NCI-H2227 treated with DMSO at 0.1 percent for 48 hours (cell line): ENCODE measurements around the gene AREL1.
A peak's percentile ranks its signal among the peaks of the same experiment; 100 is the strongest.

ENCODE experiments used
- DNase-seq: peaks from one replicate; lab custom pipeline; 2025; lab: John Stamatoyannopoulos, UW

Gene AREL1

DNA sequence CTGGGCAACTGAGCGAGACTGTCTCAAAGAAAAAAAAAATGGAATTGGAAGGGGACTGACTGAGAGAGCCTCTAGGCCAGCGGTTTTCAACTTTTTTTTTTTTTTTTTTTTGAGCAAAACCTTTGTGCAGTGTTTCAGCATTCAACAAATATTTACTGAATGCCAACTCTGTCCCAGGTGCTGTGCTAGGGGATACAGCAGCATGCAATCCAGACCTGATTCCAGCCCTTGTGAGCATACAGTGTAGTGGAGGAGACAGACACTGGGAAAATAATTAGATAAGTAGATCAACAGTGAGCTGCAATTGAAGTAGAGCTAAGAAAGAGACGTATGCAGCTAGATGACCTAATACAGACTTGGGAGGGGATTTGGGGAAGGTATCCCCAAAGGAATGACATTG is 77.0 kb downstream of the AREL1 start:
- DNase-seq, result no peak

- DNase-seq, result no peak
Measured at GRCh38 chr14:74634964-74635363, 77.9 kb downstream of the AREL1 start.

DNA sequence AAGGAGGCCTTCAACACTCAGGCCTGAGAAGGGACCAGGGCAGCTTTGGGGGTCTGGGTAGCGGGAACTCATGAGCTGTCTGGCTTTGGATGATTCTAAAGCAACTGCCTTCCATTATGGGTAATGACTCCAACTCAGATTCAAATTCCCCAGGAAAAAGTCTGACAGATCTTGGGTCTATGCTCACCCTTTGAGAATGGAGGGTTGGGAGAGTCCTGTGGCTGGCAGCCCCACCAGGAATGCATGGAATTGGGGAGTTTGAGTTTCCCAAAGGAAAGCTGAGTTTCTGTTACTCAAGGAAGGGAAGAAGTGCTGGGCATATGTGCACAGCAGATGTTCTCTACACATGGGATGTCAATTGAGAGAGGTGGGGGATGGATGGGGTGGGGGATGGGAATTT is 78.4 kb downstream of the AREL1 start:
- DNase-seq, result no peak

- no peak for DNase-seq
Measured at GRCh38 chr14:74630881-74631690, 81.8 kb downstream of the AREL1 start.

- no peak for DNase-seq
Measured at GRCh38 chr14:74628418-74628817, 84.5 kb downstream of the AREL1 start.

DNA sequence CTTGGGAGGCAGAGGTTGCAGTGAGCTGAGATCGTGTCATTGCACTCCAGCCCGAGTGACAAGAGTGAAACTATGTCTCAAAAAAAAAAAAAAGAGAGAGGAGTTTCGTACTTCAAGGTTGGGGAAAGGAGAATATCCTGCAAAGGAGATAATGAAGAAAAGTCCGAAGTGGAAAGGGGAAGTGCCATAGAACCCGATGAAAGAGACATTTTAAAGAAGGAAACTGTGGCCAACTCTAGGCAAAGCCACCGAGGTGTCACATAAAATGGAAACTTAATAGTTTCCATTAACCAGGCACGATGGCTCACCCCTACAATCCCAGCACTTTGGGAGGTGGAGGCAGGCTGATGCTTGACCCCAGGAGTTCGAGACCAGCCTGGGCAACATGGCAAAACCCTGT is 85.8 kb downstream of the AREL1 start:
- no peak for DNase-seq

- no peak for DNase-seq
Measured at GRCh38 chr14:74622257-74622656, 90.6 kb downstream of the AREL1 start.

DNA sequence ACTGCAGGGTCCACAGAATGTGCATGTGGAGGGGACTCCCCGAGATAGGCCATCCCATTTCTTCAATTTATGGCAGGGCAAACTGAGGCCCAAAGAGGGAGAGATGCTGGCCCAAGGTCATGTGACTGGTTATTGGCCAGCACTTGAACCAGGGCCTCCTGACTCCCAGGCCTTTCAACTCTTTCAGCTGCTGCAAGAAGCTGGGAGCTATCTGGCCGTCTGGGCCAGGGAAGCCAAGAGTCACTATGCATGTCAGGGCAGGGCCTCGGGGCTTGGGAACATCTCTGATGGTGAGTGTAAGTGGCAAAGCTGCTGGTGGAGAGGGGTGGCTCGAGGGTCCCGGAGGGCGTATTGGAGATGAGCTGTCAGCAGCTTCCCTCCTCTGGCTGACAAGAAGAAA is 91.3 kb downstream of the AREL1 start:
- no peak for DNase-seq

GRCh38 chr14:74620923-74621322 is 92.0 kb downstream of the AREL1 start:
- no peak for DNase-seq

GRCh38 chr14:74620497-74620921 is 92.4 kb downstream of the AREL1 start:
- no peak for DNase-seq

DNA sequence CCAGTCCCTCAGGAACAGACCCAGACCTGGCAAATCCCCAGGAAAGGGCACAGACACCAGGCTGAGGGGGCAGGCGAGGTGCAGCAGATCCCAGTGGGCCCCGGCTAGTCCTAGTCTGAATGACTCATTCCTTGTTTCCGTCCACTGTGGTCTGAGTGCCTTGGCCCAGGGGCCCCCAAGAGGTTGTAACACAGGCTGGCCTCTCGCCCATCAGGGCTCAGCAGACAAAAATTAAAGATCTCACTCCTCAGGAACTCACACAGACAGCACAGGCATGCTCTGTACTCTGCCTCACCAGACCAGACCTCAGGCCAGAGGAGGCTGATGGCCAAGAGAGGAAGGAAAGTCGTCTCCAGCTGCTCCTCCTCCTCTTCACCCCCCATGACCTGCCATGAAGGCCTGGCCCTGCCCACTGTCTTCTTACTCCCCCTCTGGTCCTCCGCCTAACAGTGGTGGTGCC is 93.2 kb downstream of the AREL1 start:
- DNase-seq, result no peak

GRCh38 chr14:74618078-74618952 is 94.6 kb downstream of the AREL1 start:
- no peak for DNase-seq

DNA sequence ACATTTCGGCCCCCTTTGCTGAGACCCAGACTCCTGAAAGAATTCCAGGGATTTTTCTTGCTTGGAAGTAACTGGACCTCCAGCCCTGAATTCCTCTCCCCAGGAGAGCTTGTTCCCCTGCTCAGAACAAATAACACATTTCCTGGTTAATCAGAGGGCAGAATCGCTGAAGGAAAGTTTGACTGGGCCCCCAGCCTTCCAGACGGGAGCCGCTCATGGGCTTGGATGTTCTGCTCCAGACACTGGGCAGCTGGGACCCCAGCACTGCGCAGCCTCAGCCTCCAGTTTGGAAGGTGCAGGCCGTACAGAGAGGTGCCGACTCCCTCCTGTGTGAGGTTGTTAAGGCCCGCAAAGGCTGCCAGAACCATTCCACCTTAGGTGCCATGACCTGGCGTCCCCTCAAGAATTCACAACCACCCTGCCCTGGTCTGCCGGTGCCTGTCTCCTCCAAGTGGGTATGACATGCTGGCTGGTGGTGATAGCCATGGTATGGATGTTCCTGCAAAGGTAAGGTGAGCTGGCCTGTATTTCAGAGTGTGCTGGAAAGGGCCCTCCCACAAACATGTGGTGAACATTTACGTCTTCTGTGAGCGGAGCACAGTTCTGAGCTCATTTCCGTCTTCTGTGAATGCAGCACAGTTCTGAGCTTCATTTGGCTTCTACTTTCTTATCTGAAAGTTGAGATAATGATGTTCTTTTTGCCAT is 95.7 kb downstream of the AREL1 start:
- no peak for DNase-seq

- DNase-seq, result no peak
Measured at GRCh38 chr14:74616507-74616906, 96.4 kb downstream of the AREL1 start.

GRCh38 chr14:74615735-74616134 is 97.1 kb downstream of the AREL1 start:
- no peak for DNase-seq

- no peak for DNase-seq
Measured at GRCh38 chr14:74614508-74615495, 98.1 kb downstream of the AREL1 start.

GRCh38 chr14:74613211-74613914 is 99.5 kb downstream of the AREL1 start:
- no peak for DNase-seq

GRCh38 chr14:74612350-74613021 is 100.4 kb downstream of the AREL1 start:
- peak; percentile 54 for DNase-seq

DNA sequence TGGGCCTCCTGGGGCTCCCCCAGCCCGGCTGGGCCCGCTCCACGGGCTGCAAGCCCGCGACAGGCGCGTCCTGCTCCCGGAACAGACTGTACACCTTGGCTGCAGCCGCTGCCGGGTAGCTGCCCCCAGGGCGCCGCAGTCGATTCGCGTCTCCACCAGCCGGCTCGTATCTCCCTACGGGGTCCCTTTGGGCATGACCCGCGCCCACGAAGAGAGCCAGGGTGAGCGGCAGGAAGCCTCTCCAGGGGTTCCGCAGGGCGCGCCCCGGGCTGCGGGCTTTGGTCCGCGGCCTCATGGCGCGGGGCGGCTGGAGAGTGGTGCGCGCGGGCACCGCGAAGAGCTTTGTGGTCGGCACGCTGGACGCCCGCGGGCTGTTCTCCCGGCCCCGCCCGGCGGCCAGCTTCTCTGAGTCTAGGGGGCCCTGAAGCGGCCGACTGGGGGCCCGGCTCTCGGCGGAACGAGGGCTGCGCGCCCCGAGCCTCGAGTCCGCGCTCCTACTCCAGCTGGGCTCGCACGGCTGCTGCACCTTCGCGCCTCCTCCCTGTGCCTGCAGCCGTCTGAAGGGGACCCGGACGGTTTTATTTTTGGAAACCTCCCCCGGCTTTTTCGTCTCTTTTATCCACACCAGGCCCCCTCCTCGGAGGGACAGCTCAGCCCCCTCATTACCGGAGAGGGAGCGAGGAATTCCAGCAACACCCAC is 101.1 kb downstream of the AREL1 start, which contains the start of gene LTBP2:
TSS of gene LTBP2 (minus strand) at position 588 of the 700 bp plus-strand sequence. CDS start at position 295, 293 bp downstream.
- DNase-seq, result no peak
